IMR-90 (cell line): Measurements from ENCODE around the gene PDZD2. TPM values are rescaled to one million over a fixed set of nuclear protein-coding genes. Genes with fewer than 3 reads are reported as not detected.

Experiments
- ATAC-seq: fragments of 200-7000 bp; cut with Tn5 transposase; 2 replicates; pipeline ENCODE4 v1.9.1; 2020; ENCODE audit warnings: low read depth, mild to moderate bottlenecking, moderate library complexity
- BruUV-seq: library from RNA; stranded (reverse); fragments of 400-500 nt; replicated peaks from 2 replicates; lab custom pipeline; 2021; lab: Mats Ljungman, UMichigan
- CTCF ChIA-PET: fragments of 300-600 bp; formaldehyde crosslinking; extraction: SDS; loops from one replicate; lab custom pipeline; 2021; ENCODE audit warnings: antibody characterized with exemption; lab: Yijun Ruan, JAX
- POLR2A ChIA-PET: fragments of 300-600 bp; sonication (Branson Sonifier 250); formaldehyde crosslinking; loops from one replicate; lab custom pipeline; 2022; ENCODE audit warnings: antibody characterized with exemption; ENCODE audit not compliant: unreplicated experiment; lab: Charles Lee
- DNase-seq: peaks from one replicate; pipeline ENCODE4 v3.0.0; 2013
- H2AFZ ChIP-seq: replicated peaks from 2 replicates; pipeline ENCODE3; 2013; ENCODE audit warnings: low read length, mild to moderate bottlenecking; ENCODE audit not compliant: poor library complexity
- H2AK5ac ChIP-seq: 2 replicates; pipeline ENCODE4 v1.6.1; 2013; ENCODE audit warnings: low read depth, low read length, inconsistent platforms
- H2AK9ac ChIP-seq: replicated peaks from 2 replicates; pipeline ENCODE3; 2013; ENCODE audit warnings: mild to moderate bottlenecking, low read depth, low read length, moderate library complexity; ENCODE audit not compliant: poor library complexity
- H2BK120ac ChIP-seq: 2 replicates; pipeline ENCODE4 v1.6.1; 2013; ENCODE audit warnings: low read depth, low read length, inconsistent platforms
- H2BK15ac ChIP-seq: 3 replicates; pipeline ENCODE4 v1.6.1; 2013; ENCODE audit warnings: low read depth, low read length, inconsistent platforms
- H2BK20ac ChIP-seq: 2 replicates; pipeline ENCODE4 v1.6.1; 2013; ENCODE audit warnings: low read depth, mild to moderate bottlenecking, inconsistent platforms, low read length, moderate library complexity
- H2BK5ac ChIP-seq: 2 replicates; pipeline ENCODE4 v1.6.1; 2013; ENCODE audit warnings: mild to moderate bottlenecking, low read depth, low read length, inconsistent platforms; ENCODE audit not compliant: poor library complexity, severe bottlenecking
- H3K14ac ChIP-seq: replicated peaks from 2 replicates; pipeline ENCODE4 v1.6.1; 2013; ENCODE audit warnings: low read depth, low read length, inconsistent platforms
- H3K18ac ChIP-seq: 2 replicates; pipeline ENCODE4 v1.6.1; 2013; ENCODE audit warnings: low read depth, low read length, control low read depth
- H3K23ac ChIP-seq: 2 replicates; pipeline ENCODE4 v1.6.1; 2013; ENCODE audit warnings: low read depth, low read length, inconsistent platforms
- H3K27ac ChIP-seq: 2 replicates; pipeline ENCODE4 v1.5.1; 2013; ENCODE audit warnings: mild to moderate bottlenecking, control low read depth, low read length; ENCODE audit not compliant: insufficient read depth
- H3K27me3 ChIP-seq: 2 replicates; pipeline ENCODE4 v1.6.1; 2013; ENCODE audit warnings: low read length; ENCODE audit not compliant: control insufficient read depth, insufficient read depth
- H3K36me3 ChIP-seq: 2 replicates; pipeline ENCODE4 v1.6.1; 2013; ENCODE audit warnings: low read length, mixed read lengths; ENCODE audit not compliant: control insufficient read depth, insufficient read depth
- H3K4ac ChIP-seq: 2 replicates; pipeline ENCODE4 v1.6.1; 2013; ENCODE audit warnings: low read depth, low read length, inconsistent platforms
- H3K4me1 ChIP-seq: 2 replicates; pipeline ENCODE4 v1.6.1; 2013; ENCODE audit warnings: low read length, mixed read lengths; ENCODE audit not compliant: control insufficient read depth, insufficient read depth
- H3K4me2 ChIP-seq: 2 replicates; pipeline ENCODE4 v1.6.1; 2013; ENCODE audit warnings: low read depth, mild to moderate bottlenecking, control low read depth, low read length, moderate library complexity
- H3K4me3 ChIP-seq: 2 replicates; pipeline ENCODE4 v1.5.1; 2013; ENCODE audit warnings: low read depth, mild to moderate bottlenecking, control low read depth, low read length, moderate library complexity; ENCODE audit not compliant: insufficient read depth
- H3K56ac ChIP-seq: 2 replicates; pipeline ENCODE4 v1.6.1; 2013; ENCODE audit warnings: low read length, inconsistent platforms; ENCODE audit not compliant: insufficient read depth; ENCODE audit errors: extremely low read depth
- H3K79me1 ChIP-seq, 2 experiments: 2 replicates each; pipeline ENCODE4 v1.6.1; 2013; ENCODE audit warnings: low read length in 2 of 2, inconsistent platforms in 1 of 2, low read depth in 1 of 2
- H3K9ac ChIP-seq: 2 replicates; pipeline ENCODE4 v1.6.1; 2013; ENCODE audit warnings: low read depth, low read length, control low read depth
- H3K9me1 ChIP-seq: 2 replicates; pipeline ENCODE4 v1.6.1; 2013; ENCODE audit warnings: low read length, inconsistent platforms; ENCODE audit not compliant: insufficient read depth
- H3K9me3 ChIP-seq: 2 replicates; pipeline ENCODE4 v1.6.1; 2013; ENCODE audit warnings: low read length; ENCODE audit not compliant: control insufficient read depth, insufficient read depth
- H4K20me1 ChIP-seq: 2 replicates; pipeline ENCODE4 v1.6.1; 2013; ENCODE audit warnings: low read length, inconsistent platforms; ENCODE audit not compliant: insufficient read depth
- H4K5ac ChIP-seq: 2 replicates; pipeline ENCODE4 v1.6.1; 2013; ENCODE audit warnings: mild to moderate bottlenecking, low read depth, low read length, control low read depth
- H4K8ac ChIP-seq, 2 experiments: 2 replicates each; pipeline ENCODE4 v1.6.1; 2013; ENCODE audit warnings: low read depth in 2 of 2, low read length in 2 of 2, control low read depth in 1 of 2, inconsistent platforms in 1 of 2
- H4K91ac ChIP-seq: 2 replicates; pipeline ENCODE4 v1.6.1; 2013; ENCODE audit warnings: low read depth, low read length, inconsistent platforms; ENCODE audit not compliant: insufficient read depth
- FOS ChIP-seq: fragments of 150-350 bp; IDR thresholded peaks from 2 replicates; pipeline ENCODE4 v1.6.1; 2016; ENCODE audit warnings: low read depth, low read length
- RFX5 ChIP-seq: IDR thresholded peaks from 2 replicates; pipeline ENCODE4 v1.8.0; 2012; ENCODE audit warnings: low read depth, mild to moderate bottlenecking, low read length, moderate library complexity
- WGBS, 2 experiments: methylation state at CpG; one replicate each; pipeline versions ENCODE4 v1.1.5 to v1.1.7; 2013; ENCODE audit warnings: missing lambda C conversion rate in 2 of 2; ENCODE audit not compliant: insufficient read length in 1 of 2; ENCODE audit errors: extremely low coverage in 2 of 2; 5-methylcytosine and 5-hydroxymethylcytosine counted together
- dilution Hi-C: fragments of 300-500 bp; cut with HindIII; formaldehyde crosslinking; loops from one replicate; pipeline ENCODE4 v1.14.3; 2018; ENCODE audit warnings: low sequenced_read_pairs; ENCODE audit not compliant: unreplicated experiment
- in situ Hi-C: fragments of 300-500 bp; cut with MboI; formaldehyde crosslinking; loops from 3 replicates; pipeline ENCODE4 v1.14.3; 2019; ENCODE audit warnings: low sequenced_read_pairs, inconsistent platforms, mixed read lengths
- intact Hi-C: fragments of 100-400 bp; cut with micrococcal nuclease; formaldehyde crosslinking; loops from 2 replicates; pipeline ENCODE4 v1.10.0; 2022
- polyA plus RNA-seq, 3 experiments: library from polyadenylated mRNA; depleted of rRNA; stranded (reverse); fragments of >200 nt; gene quantifications; 2 replicates each; pipeline ENCODE4 v1.2.3, GENCODE V29; 2012; ENCODE audit warnings: low replicate concordance in 1 of 3
- total RNA-seq: library from RNA; depleted of rRNA; stranded (reverse); fragments of >200 nt; gene quantifications from 2 replicates; pipeline ENCODE4 v1.2.3, GENCODE V29; 2012

PDZD2 gene
- total and polyA plus RNA-seq, 2 of the 4 experiments (the other 2 are of a cell fraction), result under 0.01 to 0.02 TPM

GRCh38 chr5:31661257-31661656 lies 22.3 kb downstream of the PDZD2 start:
- H2BK5ac ChIP-seq, result no peak overlapping the region
- in situ Hi-C loops, result no loop called here
- H3K27ac ChIP-seq, result no peak overlapping the region
- no peak for TF ChIP-seq FOS
- TF ChIP-seq RFX5, result no peak
- no peak overlapping the region for H2AFZ ChIP-seq
- ChIA-PET POLR2A (no interaction called here), CTCF (no interaction called here)
- H3K9me3 ChIP-seq, result no peaks in the 10 kb centered on the region
- H3K4me2 ChIP-seq, result no peak overlapping the region
- no peak overlapping the region for H3K18ac ChIP-seq
- no peaks in the 10 kb centered on the region for H4K20me1 ChIP-seq
- no peak overlapping the region for H2AK9ac ChIP-seq
- H3K56ac ChIP-seq, result no peak overlapping the region
- intact Hi-C loops, result no loop called here
- H2BK120ac ChIP-seq, result no peak overlapping the region
- H3K27me3 ChIP-seq, result peaks cover 13% of the 10 kb centered on the region
- no peak overlapping the region for H3K4me3 ChIP-seq
- H3K36me3 ChIP-seq, result no peaks in the 10 kb centered on the region
- H2AK5ac ChIP-seq, result no peak overlapping the region
- no peak overlapping the region for H2BK20ac ChIP-seq
- no peak overlapping the region for H3K14ac ChIP-seq
- no peak overlapping the region for H3K23ac ChIP-seq
- no peak overlapping the region for H4K5ac ChIP-seq
- H3K4ac ChIP-seq, result no peak overlapping the region
- no CpG with 5 or more reads among the region's 4 CpGs for WGBS, 2 experiments
- H4K91ac ChIP-seq, result no peak overlapping the region
- H3K9me1 ChIP-seq, result no peaks in the 10 kb centered on the region
- H3K9ac ChIP-seq, result no peak overlapping the region
- BruUV-seq, result no TSS peak
- dilution Hi-C loops, result no loop called here
- H3K4me1 ChIP-seq, result no peaks in the 10 kb centered on the region
- no peaks in the 10 kb centered on the region for H3K79me1 ChIP-seq
- no peak overlapping the region for H2BK15ac ChIP-seq
- ATAC-seq (no peak), DNase-seq (no peak)
- no peak overlapping the region for H4K8ac ChIP-seq
